ENCODE results near the gene NOL12.

DNA sequence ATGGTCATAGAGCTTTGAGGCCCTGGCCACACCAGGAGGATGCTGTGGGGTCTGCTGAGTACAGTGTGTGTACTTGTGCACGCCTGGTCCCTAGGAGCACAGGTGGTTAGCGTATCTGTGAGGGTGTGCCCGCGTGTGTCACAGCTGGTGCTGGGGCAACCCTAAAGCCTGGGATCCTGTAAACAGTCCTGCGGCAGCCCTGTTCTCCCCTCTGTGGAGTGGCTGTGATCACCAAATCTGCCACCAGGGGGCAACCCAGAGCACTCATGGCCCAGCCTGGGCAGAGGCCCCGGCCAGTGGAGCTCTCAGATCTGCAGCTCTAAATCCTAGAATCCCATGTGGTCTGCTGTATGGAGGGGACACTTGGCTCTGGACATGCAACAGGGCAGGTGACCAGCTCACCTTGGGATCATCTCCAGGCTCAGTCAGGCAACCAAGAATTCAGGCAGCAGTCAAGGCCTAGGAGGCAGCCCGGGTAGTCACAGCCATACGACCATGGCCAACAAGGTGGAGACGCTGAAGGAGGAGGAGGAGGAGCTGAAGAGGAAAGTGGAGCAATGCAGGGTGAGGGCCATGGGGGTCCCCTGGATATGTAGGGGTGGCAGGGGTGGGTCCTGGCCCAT lies 42.8 kb upstream of the NOL12 start:
- 0 out of 2 replicates have a peak, but pooled peaks have one; percentile 20 for TF ChIP-seq POLR2A (IDR thresholded peaks at IDR 0.05; ENCODE audit: low read depth, low read length)
- no peak for TF ChIP-seq POLR2AphosphoS5 (IDR thresholded peaks at IDR 0.05; ENCODE audit: low read depth, low read length)
- TF ChIP-seq TAF1 (IDR thresholded peaks at IDR 0.05; ENCODE audit: borderline replicate concordance, low read depth, low read length) = no peak
